Stimulated activated naive B cell treated with anti-CD40 and anti-IgM and Interleukin-4, amounts not matched to agents 10 μg/mL and 1 μg/mL and 100 μg/mL, for 72 hours (primary cell): ENCODE results near the gene PHF12.
"Not testable (repeated sequence)": the region's sequence is repeated elsewhere in the genome, so short reads cannot be mapped to it uniquely, and the experiment has no call there.

Source experiments
- ATAC-seq, 2 donors: fragments of 150-1000 bp; cut with Tn5 transposase; replicated peaks; 2 replicates each; pipeline ENCODE4 v1.10.0; 2021; ENCODE audit warnings: moderate library complexity in 1 of 2
- DNase-seq: peaks from one replicate; pipeline ENCODE4 v3.0.0; 2021
- H3K27ac Mint-ChIP-seq: one replicate; pipeline ENCODE4 v1.8.0; 2022; ENCODE audit warnings: mild to moderate bottlenecking, mixed read lengths
- H3K27me3 Mint-ChIP-seq, 2 donors: one replicate each; pipeline ENCODE4 v1.8.0; 2022; ENCODE audit warnings: mixed read lengths in 2 of 2
- H3K36me3 Mint-ChIP-seq, 2 donors: one replicate each; pipeline ENCODE4 v1.8.0; 2022; ENCODE audit warnings: mixed read lengths in 2 of 2, mild to moderate bottlenecking in 1 of 2
- H3K4me1 Mint-ChIP-seq, 2 donors: one replicate each; pipeline ENCODE4 v1.8.0; 2022; ENCODE audit warnings: mixed read lengths in 2 of 2, mild to moderate bottlenecking in 1 of 2
- H3K4me3 Mint-ChIP-seq, 2 donors: one replicate each; pipeline ENCODE4 v1.8.0; 2022; ENCODE audit warnings: mild to moderate bottlenecking in 2 of 2, mixed read lengths in 2 of 2, moderate library complexity in 1 of 2
- H3K9me3 Mint-ChIP-seq, 2 donors: one replicate each; pipeline ENCODE4 v1.8.0; 2022; ENCODE audit warnings: mixed read lengths in 2 of 2, mild to moderate bottlenecking in 1 of 2

PHF12 gene

DNA sequence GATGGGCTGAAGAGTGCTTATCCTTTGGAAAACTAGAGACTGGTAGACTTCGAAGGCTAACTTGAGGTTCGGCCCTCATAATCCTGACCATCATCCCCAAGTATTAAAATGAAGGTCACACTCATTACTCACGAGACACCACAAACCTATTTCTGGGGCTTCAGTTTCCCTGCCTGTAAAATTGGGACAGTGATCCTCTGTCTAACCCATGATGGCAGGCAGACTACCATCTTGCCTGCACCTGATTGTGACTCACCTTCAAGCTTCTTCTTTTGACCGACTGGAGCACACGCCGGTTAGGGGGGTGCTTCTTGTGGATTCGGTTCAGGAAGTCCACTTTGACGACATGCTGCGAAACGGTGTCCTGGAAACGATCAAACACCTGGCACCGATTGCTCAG is 34.3 kb downstream of the PHF12 start:
- H3K4me3 Mint-ChIP-seq: no peak overlapping the region
- peaks cover 55 to 76% of the 10 kb centered on the region in 2 donors for H3K36me3 Mint-ChIP-seq
- no peak for DNase-seq
- H3K9me3 Mint-ChIP-seq: no peaks in the 10 kb centered on the region
- peak overlapping the region; percentile 9 for H3K27ac Mint-ChIP-seq
- peaks cover 0 to 1% of the 10 kb centered on the region in 2 donors for H3K4me1 Mint-ChIP-seq
- H3K27me3 Mint-ChIP-seq: no peaks in the 10 kb centered on the region
- no peak for ATAC-seq

DNA sequence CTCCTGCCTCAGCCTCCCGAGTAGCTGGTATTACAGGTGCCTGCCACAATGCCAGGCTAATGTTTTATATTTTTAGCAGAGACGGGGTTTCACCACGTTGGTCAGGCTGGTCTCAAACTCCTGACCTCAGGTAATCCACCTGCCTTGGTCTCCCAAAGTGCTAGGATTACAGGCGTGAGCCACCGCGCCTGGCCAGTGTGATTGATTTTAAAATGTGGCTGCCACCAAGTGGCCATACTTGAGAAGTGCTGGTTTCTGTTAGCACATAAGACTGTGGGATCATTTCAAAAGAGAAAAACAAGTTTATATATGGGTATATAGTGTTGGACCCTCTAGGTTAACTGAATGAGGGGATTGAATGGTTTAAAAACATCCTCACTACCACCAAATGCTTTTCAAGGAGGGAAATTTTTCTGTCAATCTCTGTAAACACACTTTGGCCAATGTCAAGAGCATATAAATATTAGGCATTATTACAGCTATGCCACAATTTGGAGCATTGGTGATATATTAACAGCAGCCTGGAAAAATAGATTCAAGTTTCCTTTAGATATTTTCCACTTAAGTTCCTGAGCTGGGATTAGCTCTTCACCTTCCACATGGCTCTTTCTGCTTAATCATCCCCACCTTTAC is 34.9 kb downstream of the PHF12 start:
- no peaks in the 10 kb centered on the region for H3K27me3 Mint-ChIP-seq
- H3K4me1 Mint-ChIP-seq: peaks cover 0 to 1% of the 10 kb centered on the region in 2 donors
- H3K27ac Mint-ChIP-seq: peak overlapping the region; percentile 16
- H3K4me3 Mint-ChIP-seq: no peak overlapping the region
- peaks cover 54 to 74% of the 10 kb centered on the region in 2 donors for H3K36me3 Mint-ChIP-seq
- ATAC-seq: peak; percentile 73 to 86
- DNase-seq: no peak
- no peaks in the 10 kb centered on the region for H3K9me3 Mint-ChIP-seq

DNA sequence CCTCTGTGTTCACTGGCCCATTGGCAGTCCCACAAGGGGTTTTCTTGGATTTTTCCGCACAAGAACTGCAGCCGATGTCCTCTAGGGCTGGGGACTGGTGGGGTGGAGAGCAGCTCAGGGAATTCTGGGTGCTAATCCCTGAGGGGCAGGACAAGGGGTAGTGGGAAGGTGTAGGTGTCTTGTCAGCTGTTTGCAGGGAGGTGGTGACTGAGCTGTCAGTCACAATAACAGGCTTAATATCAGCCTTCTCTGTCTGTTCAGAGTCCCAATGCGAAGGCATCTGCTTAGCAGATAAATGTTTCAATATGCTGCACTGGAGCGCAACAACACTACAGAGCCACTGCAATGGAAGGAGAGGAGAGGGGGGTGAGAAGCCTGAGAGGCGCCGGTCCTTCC is 38.4 kb downstream of the PHF12 start:
- Mint-ChIP-seq H3K9me3 (no peaks in the 10 kb centered on the region), H3K27me3 (no peaks in the 10 kb centered on the region), H3K36me3 (peaks cover 51 to 70% of the 10 kb centered on the region in 2 donors), H3K27ac (peak overlapping the region; percentile 62), H3K4me1 (peaks cover 0 to 1% of the 10 kb centered on the region in 2 donors), H3K4me3 (no peak overlapping the region)
- DNase-seq (no peak), ATAC-seq (no peak)

DNA sequence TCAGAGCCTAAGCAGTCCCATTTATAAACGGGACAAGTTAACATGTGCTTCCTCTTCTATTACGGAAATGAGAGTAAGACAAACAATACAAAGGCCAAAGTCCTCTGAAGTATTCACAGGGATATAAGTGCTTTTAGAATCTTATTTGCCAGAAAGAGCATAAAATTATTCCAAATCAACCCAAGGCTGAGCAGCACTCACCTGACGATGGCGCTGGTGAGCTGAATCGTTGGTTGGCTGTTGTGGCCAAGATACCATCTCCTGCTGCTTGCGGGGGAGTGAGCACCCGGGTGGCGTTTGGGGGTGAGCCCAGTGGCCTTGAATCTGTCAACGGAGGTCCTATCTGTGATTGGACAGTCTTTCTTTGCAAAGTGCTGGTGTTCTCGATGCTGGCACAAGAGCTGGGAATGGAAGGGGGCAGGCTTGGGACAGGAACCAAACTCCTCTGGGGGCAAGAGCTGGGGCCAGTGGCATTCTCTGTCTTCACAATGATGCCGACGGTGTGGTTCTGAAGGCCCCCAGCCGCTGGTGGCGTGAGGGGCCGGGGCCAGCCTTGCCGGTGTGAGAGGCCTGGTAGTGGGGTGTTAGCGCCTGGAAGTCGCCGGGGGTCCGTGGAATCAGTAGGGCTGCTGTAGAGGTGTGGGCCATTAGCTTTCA is 38.9 kb downstream of the PHF12 start:
- DNase-seq (no peak), ATAC-seq (no peak)
- no peaks in the 10 kb centered on the region for H3K27me3 Mint-ChIP-seq
- H3K36me3 Mint-ChIP-seq: peaks cover 50 to 69% of the 10 kb centered on the region in 2 donors
- H3K4me3 Mint-ChIP-seq: no peak overlapping the region
- peaks cover under 1 to 1% of the 10 kb centered on the region in 2 donors for H3K4me1 Mint-ChIP-seq
- no peaks in the 10 kb centered on the region for H3K9me3 Mint-ChIP-seq
- peak overlapping the region; percentile 62 for H3K27ac Mint-ChIP-seq

DNA sequence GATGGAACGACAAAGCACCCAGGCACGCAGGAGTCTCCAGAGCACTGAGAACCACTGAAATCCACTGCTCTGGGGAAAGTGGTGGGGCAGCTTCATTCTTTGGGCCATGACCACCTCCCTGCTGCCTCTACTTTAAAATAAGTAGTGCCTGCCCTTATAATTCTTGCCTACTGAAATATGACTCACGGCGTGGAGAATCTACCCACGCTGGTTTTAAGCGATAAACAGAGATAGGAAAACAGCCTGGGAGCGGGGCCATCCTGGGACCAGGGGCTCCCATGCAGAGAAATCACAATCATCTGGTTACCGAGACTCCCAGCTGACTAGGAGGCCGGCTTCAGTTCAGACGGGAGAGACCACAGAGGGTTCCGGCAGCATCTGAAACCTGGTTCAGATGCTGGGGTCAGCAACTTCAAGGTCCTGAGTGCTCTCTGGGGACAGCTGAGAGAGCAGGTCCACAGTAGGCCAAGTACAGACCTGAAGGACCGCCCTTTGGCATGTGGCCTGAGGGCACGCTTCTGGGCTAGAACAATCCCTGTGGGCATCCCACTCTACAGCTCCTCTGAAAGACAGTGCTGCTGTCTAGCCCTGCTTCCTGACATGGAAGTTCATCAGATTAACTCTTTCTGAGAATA is 39.8 kb downstream of the PHF12 start:
- H3K27ac Mint-ChIP-seq: no peak overlapping the region
- H3K9me3 Mint-ChIP-seq: no peaks in the 10 kb centered on the region
- no peaks in the 10 kb centered on the region for H3K27me3 Mint-ChIP-seq
- no peak for ATAC-seq
- H3K36me3 Mint-ChIP-seq: peaks cover 53 to 70% of the 10 kb centered on the region in 2 donors
- H3K4me1 Mint-ChIP-seq: peaks cover 8 to 10% of the 10 kb centered on the region in 2 donors
- H3K4me3 Mint-ChIP-seq: no peak overlapping the region
- DNase-seq: no peak

DNA sequence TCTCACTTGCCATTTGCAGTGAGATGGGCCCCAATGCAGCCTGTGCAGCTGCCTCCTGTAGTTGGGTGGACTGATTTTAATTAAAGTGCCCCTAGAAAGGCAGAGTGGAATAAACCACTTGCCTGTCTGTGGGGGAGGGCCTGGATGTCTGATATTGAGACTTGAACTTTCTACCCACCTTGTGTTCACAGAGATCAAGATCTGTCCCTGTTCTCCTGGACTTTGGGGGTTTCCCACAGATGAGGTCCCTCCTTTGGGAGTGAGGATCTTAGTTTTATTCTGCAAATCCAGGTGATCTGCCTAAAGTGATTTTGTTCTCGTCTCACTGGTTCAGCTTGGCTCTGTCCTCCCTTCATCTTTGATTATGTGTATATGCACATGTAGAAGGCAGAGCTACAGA is 40.8 kb downstream of the PHF12 start:
- H3K27me3 Mint-ChIP-seq: no peaks in the 10 kb centered on the region
- peaks cover 48 to 68% of the 10 kb centered on the region in 2 donors for H3K36me3 Mint-ChIP-seq
- peaks cover 16 to 20% of the 10 kb centered on the region in 2 donors for H3K4me1 Mint-ChIP-seq
- no peaks in the 10 kb centered on the region for H3K9me3 Mint-ChIP-seq
- H3K27ac Mint-ChIP-seq: no peak overlapping the region
- ATAC-seq (no peak), DNase-seq (no peak)
- H3K4me3 Mint-ChIP-seq: no peak overlapping the region

DNA sequence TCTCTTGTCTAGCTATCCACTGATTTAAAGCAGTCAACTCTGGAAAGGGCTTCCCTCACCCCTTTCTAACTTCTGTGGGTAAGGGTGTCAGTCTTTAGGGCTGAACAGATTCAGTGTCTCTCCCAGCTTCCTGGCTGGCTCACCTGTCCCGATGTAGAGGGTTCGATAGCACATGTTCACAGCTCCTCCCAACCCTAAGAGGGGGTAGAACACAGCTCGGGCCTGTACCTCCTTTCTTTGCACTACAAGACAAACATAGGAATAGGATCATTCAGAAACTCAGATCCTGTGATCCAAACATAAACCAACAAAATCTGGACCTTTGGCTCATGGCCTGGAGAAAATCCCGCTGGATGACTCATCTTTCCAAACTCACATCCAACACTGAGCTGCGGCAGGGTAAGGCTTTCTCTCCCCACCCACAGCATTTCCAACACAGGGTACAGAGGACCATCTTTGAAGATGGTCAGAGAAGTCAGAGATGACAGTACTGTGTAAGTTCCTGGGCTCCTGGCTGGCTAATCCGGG is 42.6 kb downstream of the PHF12 start:
- no peak for ATAC-seq
- DNase-seq: no peak
- Mint-ChIP-seq H3K27ac (no peak overlapping the region), H3K9me3 (no peaks in the 10 kb centered on the region), H3K4me1 (peaks cover 24 to 38% of the 10 kb centered on the region in 2 donors), H3K4me3 (no peak overlapping the region), H3K36me3 (peaks cover 46 to 65% of the 10 kb centered on the region in 2 donors), H3K27me3 (no peaks in the 10 kb centered on the region)

DNA sequence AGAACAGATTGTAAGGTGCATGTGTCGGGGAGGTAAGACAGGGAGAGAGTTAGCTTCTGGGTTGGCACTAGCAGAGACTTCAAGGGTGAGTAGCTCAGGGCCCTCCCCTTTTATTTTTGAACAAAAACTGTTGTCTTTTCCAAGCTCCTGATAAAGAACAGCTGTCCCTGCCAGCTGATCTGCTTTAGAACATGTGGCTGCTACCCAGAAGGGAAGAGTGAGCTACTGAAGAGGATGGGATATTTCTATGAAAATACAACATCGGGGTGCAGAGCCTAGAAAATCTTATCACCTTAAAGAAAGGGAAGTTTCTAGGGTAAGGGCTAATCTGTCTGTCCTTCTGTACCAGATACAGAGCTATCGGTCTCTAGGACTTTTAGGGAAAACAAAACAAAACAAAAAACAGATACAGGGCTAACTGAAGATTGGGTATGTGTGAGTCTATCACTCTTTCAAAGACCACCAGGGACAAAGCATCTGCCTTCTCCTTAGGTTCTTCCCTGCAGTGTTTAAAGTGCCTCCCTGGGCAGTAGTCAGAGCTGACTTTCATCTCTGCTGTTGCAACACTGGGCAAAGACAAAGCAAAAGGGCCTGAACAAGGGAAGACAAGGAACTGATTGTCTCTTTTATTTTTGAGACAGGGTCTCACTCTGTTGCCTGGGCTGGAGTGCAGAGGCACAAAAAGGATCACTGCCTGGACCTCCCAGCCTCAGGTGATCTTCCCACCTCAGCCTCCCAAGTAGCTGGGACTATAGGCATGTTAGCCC is 43.4 kb downstream of the PHF12 start:
- ATAC-seq (no peak), DNase-seq (no peak)
- no peak overlapping the region for H3K4me3 Mint-ChIP-seq
- no peaks in the 10 kb centered on the region for H3K27me3 Mint-ChIP-seq
- H3K36me3 Mint-ChIP-seq: peaks cover 42 to 57% of the 10 kb centered on the region in 2 donors
- H3K4me1 Mint-ChIP-seq: peaks cover 30 to 45% of the 10 kb centered on the region in 2 donors
- peak overlapping the region; percentile 91 for H3K27ac Mint-ChIP-seq
- no peaks in the 10 kb centered on the region for H3K9me3 Mint-ChIP-seq

DNA sequence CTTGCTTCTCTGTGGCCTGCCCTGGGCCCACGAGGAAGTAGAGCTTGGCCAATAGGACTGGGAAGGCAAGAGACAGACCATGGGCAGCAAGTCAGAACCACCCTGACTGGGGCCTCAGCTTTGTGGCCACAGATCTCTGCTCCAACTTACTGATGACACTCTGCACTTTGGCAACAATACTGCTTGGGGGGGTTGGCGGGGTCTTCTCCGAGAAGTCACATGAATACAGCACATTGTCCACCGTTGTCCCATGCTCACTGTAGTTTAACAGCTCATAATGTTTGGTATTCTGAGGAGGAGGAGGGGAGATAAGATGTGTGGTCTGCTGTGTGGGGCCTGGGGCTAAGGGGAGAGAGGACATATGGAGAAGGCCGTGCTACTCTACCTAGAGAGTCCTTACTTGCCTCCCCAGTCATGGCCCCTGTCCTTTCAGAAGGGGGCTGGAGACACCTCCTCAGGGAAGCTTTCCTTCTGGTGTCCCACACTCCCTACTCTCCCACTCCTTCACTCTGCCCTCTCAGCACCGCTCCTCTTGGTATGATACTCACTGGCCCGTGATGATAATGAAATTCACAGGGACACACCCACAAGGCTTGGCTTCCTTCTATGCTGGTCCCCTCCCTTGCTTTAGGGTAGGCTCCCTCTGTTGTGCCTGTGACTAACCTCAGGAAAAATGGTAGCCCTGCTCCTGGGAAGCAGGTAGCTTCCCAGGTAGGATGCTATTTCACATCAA is 44.4 kb downstream of the PHF12 start:
- H3K9me3 Mint-ChIP-seq: no peaks in the 10 kb centered on the region
- peak overlapping the region; percentile 91 for H3K27ac Mint-ChIP-seq
- H3K4me1 Mint-ChIP-seq: peaks cover 34 to 50% of the 10 kb centered on the region in 2 donors
- H3K27me3 Mint-ChIP-seq: no peaks in the 10 kb centered on the region
- DNase-seq (no peak), ATAC-seq (no peak)
- H3K4me3 Mint-ChIP-seq: no peak overlapping the region
- peaks cover 37 to 52% of the 10 kb centered on the region in 2 donors for H3K36me3 Mint-ChIP-seq

DNA sequence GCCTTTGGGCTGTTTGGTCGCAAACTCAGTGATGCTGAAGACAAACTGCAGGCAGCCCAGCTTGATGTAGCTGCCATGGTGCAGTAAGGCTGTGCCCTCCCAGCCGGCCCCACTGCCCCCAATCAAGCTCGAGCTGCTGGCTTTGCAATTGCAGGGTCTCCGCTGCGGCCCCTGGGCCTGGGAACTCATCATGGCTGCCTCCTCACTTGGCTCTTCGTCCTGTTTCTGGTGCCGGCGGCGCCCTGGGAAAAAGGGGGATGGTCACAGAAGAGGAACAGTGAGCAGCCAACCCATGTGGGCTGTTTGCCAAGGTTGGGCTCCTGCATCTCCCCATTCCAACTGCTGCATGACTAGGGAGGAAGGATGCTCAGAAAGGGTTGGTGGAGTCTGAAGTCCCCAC is 45.0 kb downstream of the PHF12 start:
- H3K36me3 Mint-ChIP-seq: peaks cover 33 to 55% of the 10 kb centered on the region in 2 donors
- H3K9me3 Mint-ChIP-seq: no peaks in the 10 kb centered on the region
- no peak overlapping the region for H3K4me3 Mint-ChIP-seq
- no peaks in the 10 kb centered on the region for H3K27me3 Mint-ChIP-seq
- peak overlapping the region; percentile 91 for H3K27ac Mint-ChIP-seq
- ATAC-seq (no peak), DNase-seq (no peak)
- H3K4me1 Mint-ChIP-seq: peaks cover 39 to 56% of the 10 kb centered on the region in 2 donors

DNA sequence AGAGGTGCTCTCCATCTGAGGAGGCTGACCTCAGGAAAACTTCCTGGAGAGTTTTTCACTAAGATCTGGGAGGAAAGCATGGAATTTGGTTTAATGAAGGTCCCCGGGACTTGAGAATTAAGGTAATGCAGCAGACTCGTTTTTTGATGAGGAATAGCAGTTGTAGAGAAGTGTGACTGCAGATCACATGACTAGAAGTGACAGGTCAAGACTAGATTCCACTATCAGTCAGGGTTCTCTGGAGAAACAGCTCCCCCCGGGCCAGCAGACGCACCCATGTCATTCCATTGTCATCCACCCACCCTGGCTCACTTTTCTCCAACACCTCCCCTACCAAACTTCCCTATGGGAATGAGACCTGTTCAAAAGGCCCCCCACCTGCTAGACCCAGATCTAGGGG is 46.5 kb downstream of the PHF12 start:
- Mint-ChIP-seq H3K4me1 (peaks cover 47 to 69% of the 10 kb centered on the region in 2 donors), H3K9me3 (no peaks in the 10 kb centered on the region)

DNA sequence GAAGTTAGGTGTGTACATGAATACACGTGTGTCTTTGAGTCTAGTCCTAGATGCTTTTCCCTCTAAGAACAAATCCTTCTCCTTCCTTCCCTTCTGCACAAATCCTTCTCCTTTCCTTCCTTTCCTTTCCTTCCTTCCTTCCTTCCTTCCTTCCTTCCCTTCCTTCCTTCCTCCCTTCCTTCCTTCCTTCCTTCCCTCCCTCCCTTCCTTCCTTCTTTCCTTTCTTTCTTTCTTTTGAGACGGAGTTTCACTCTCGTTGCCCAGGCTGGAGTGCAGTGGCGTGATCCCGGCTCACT is 47.8 kb downstream of the PHF12 start:
- not testable (repeated sequence) for H3K9me3 Mint-ChIP-seq, DNase-seq, ATAC-seq, H3K27me3 Mint-ChIP-seq
- Mint-ChIP-seq H3K4me1 (peaks cover 53 to 79% of the 10 kb centered on the region in 2 donors), H3K4me3 (peak overlapping the region; percentile 54 to 84), H3K36me3 (peaks cover 42 to 56% of the 10 kb centered on the region in 2 donors), H3K27ac (peak overlapping the region; percentile 81)

More for the DNA sequence above, 46.5 kb downstream of the PHF12 start:
- DNase-seq: no peak
- no peak overlapping the region for H3K27ac Mint-ChIP-seq
- ATAC-seq: no peak
- H3K27me3 Mint-ChIP-seq: no peaks in the 10 kb centered on the region
- H3K36me3 Mint-ChIP-seq: peaks cover 39 to 52% of the 10 kb centered on the region in 2 donors
- H3K4me3 Mint-ChIP-seq: no peak overlapping the region

DNA sequence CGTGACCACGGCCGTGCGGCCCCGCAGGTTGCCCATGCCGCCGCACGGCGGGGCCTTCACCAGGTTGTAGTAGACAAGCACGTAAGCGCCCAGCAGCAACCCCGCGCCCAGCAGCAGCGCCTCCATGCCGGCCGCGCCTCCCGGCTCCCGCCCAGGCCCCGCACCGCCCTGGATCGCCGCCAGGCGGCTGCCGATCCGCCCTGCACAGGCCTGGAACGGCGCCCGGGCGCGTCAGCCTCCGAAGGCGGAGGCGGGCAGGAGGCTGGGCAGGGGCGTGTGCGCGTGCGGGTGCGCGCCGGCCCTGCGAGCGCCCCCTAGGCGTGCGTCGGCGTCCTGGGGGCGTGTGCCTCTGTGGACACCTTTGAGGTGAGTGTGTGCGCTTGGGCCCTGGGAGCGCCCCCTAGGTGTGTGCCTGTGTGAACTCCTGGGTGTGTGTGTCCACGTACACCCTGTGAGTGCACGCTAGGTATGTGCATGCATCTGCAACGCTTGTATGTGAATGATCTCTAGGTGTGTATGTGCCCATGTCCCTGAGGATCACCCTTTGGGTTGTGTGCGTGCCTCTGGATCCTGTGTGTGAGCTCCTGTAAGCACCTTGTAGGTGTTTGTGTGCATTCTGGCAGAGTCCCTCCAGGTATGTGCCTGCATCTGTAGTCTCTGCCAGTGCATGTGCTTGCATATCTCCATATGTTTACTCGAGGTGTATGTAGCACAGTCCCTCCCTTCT is 48.3 kb downstream of the PHF12 start, which contains the start of gene DHRS13:
Gene DHRS13, minus strand, starts transcription at position 261 of the 727 bp plus-strand sequence. Its CDS starts 135 bp downstream, at position 126.
- peak; percentile 90 to 92 for ATAC-seq
- peaks cover 42 to 59% of the 10 kb centered on the region in 2 donors for H3K36me3 Mint-ChIP-seq
- DNase-seq: peak; percentile 92

More for the DNA sequence above, 48.3 kb downstream of the PHF12 start, which contains the start of gene DHRS13:
- Mint-ChIP-seq H3K4me1 (peaks cover 55 to 84% of the 10 kb centered on the region in 2 donors), H3K9me3 (no peaks in the 10 kb centered on the region), H3K27ac (peak within 1 kb of the TSS; percentile 84), H3K4me3 (peak within 1 kb of the TSS; percentile 84 to 91), H3K27me3 (no peaks in the 10 kb centered on the region)
